ENCODE measurements around the gene OAS3. TPM values are rescaled to one million over a fixed set of nuclear protein-coding genes. Genes with fewer than 3 reads are reported as not detected.
A peak's percentile ranks its signal among the peaks of the same experiment; 100 is the strongest.

The OAS3 gene
- total and polyA plus RNA-seq, 9 of the 15 experiments (the other 6 are each of a cell fraction or from before 2014, with no cell fraction given): 0.21 to 2.0 (median 0.83) TPM

DNA sequence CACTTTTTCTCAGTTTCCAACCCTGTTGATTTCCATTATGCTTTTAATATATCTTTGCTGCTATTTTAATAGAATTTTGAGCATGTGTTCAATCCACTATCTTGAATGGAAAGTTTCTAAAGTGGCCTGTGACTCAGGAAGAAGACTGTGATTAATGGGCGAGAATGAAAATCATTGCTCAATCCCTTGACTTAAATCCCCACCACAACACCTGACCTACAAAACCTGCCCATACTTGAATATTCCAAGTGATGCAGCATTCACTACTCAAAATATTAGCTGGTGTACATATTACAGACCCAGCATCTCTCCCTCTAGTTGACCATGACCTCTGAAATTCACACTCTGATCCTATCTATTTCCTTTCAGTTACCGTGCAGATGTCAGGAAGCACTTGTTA is 1.3 kb upstream of the OAS3 start:
- Histone ChIP-seq H4K20me1 (replicated peaks; ENCODE audit: control insufficient read depth, insufficient read depth, low read length) (0 out of 2 replicates have a peak, but pooled peaks cover 3% of the 10 kb centered on the region), H3K27ac (ENCODE audit: extremely low read depth, low read depth, low read length) (no peak overlapping the region), H3K9me3 (replicated peaks; ENCODE audit: control insufficient read depth, insufficient read depth, low read depth, low read length) (no peaks in the 10 kb centered on the region), H3K4me1 (replicated peaks in 1 of 2; ENCODE audit: control insufficient read depth in 2 of 2, insufficient read depth in 2 of 2, low read length in 2 of 2) (peaks cover 4 to 7% of the 10 kb centered on the region in 2 experiments; a peak in 4 of 5 replicates), H3K4me2 (ENCODE audit: insufficient read depth, low read length) (no peak overlapping the region), H3K27me3 (ENCODE audit: control insufficient read depth in 2 of 2, insufficient read depth in 2 of 2, low read length in 2 of 2) (peaks cover 6 to 19% of the 10 kb centered on the region in 2 experiments; a peak in 4 of 5 replicates), H3K79me2 (ENCODE audit: control insufficient read depth, insufficient read depth, low read length) (no peaks in the 10 kb centered on the region), H3K4me3 (no peak overlapping the region), H3K9ac (ENCODE audit: insufficient read depth in 1 of 2, low read depth in 2 of 2, low read length in 2 of 2) (no peak overlapping the region), H3K36me3 (ENCODE audit: control insufficient read depth, insufficient read depth, low read length) (no peaks in the 10 kb centered on the region), H3K9me1 (ENCODE audit: control insufficient read depth, insufficient read depth, low read length) (no peaks in the 10 kb centered on the region), H2AFZ (ENCODE audit: low read depth, low read length) (no peak overlapping the region)
- ChIA-PET CTCF (ENCODE audit: low intra/inter-chr PET ratio) (no interaction called here), POLR2A (no interaction called here)
- TF ChIP-seq CEBPG (CRISPR knock-in tag; IDR thresholded peaks at IDR 0.05) (no peak), CEBPG (tag; conservative IDR thresholded peaks at IDR 0.05 in 1 of 2, IDR thresholded peaks at IDR 0.05 in 1 of 2) (peak in 1 of 2 experiments; percentile 48; a peak in 2 of 4 replicates), MTA2 (IDR thresholded peaks at IDR 0.05; ENCODE audit: low read depth) (no peak)
- FAIRE-seq (no peak), DNase-seq (ENCODE audit: extremely low read depth in 1 of 4, low spot score in 3 of 4) (no peak), ATAC-seq (no peak)
- no TSS peak for BruUV-seq (replicated peaks)
- 3% methylated on average over 2 of the region's 2 CpGs for WGBS (ENCODE audit: insufficient coverage, low coverage, missing lambda C conversion rate)
- intact Hi-C loops (cut with micrococcal nuclease): no loop called here
- in situ Hi-C loops (cut with MboI): no loop called here

DNA sequence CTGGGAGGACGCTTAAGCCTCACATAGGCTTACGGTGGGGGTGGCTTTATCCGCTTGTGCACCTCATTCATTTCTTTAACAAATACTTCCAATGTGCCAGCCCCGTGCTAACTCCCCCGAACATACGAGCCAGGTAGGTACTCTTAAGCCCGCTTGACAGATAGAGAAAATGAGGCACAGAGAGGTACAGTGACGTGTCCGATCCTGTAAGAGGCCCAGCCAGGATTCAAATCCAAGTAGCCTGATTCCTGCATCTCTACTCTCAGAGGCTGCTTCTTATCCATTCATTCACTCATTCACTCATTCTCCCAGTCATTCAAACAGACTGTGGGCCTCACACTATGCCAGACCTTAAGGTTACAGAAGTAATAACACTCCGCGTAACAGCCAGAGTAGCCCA is 477 bp downstream of the OAS3 start:
- H3K9me3 ChIP-seq (replicated peaks; ENCODE audit: control insufficient read depth, insufficient read depth, low read depth, low read length): no peaks in the 10 kb centered on the region
- H4K20me1 ChIP-seq (replicated peaks; ENCODE audit: control insufficient read depth, insufficient read depth, low read length): 0 out of 2 replicates have a peak, but pooled peaks cover 3% of the 10 kb centered on the region
- H3K4me3 ChIP-seq: peak overlapping the region; percentile 47
- FAIRE-seq (no peak), ATAC-seq (no peak; the same call in 2 of the 3 replicates), DNase-seq (ENCODE audit: extremely low read depth in 1 of 4, low spot score in 3 of 4) (no peak)
- H3K36me3 ChIP-seq (ENCODE audit: control insufficient read depth, insufficient read depth, low read length): no peaks in the 10 kb centered on the region
- intact Hi-C loops (cut with micrococcal nuclease) (no loop called here), in situ Hi-C loops (cut with MboI) (no loop called here)
- H3K9ac ChIP-seq (ENCODE audit: insufficient read depth in 1 of 2, low read depth in 2 of 2, low read length in 2 of 2): peak overlapping the region; percentile 35 to 89
- BruUV-seq (replicated peaks): TSS peak; percentile 80
- H3K9me1 ChIP-seq (ENCODE audit: control insufficient read depth, insufficient read depth, low read length): no peaks in the 10 kb centered on the region
- no peaks in the 10 kb centered on the region for H3K79me2 ChIP-seq (ENCODE audit: control insufficient read depth, insufficient read depth, low read length)
- peak overlapping the region; percentile 89 for H2AFZ ChIP-seq (ENCODE audit: low read depth, low read length)
- H3K27ac ChIP-seq (ENCODE audit: extremely low read depth, low read depth, low read length): no peak overlapping the region
- peak overlapping the region; percentile 80 for H3K4me2 ChIP-seq (ENCODE audit: insufficient read depth, low read length)
- peaks cover 6 to 22% of the 10 kb centered on the region in 2 experiments; a peak in 4 of 5 replicates for H3K27me3 ChIP-seq (ENCODE audit: control insufficient read depth in 2 of 2, insufficient read depth in 2 of 2, low read length in 2 of 2)
- CTCF ChIA-PET (ENCODE audit: low intra/inter-chr PET ratio): no interaction called here
- POLR2A ChIA-PET: interaction anchor here (0.6 to 1.0 kb wide), 4 partner anchors 10 to 181 kb away, joined by 3 to 6 read pairs (median 4); no protein-coding TSS in a partner anchor
- 19% methylated on average over 11 of the region's 11 CpGs for WGBS (ENCODE audit: insufficient coverage, low coverage, missing lambda C conversion rate)
- H3K4me1 ChIP-seq (replicated peaks in 1 of 2; ENCODE audit: control insufficient read depth in 2 of 2, insufficient read depth in 2 of 2, low read length in 2 of 2): peaks cover 4 to 7% of the 10 kb centered on the region in 2 experiments; a peak in 4 of 5 replicates
- TF ChIP-seq MED1 (CRISPR knock-in tag; IDR thresholded peaks at IDR 0.05; ENCODE audit: borderline replicate concordance) (no peak), BRCA1 (IDR thresholded peaks at IDR 0.05) (no peak), BRCA1 (CRISPR knock-in tag; IDR thresholded peaks at IDR 0.05) (no peak), KLF13 (tag; IDR thresholded peaks at IDR 0.05; ENCODE audit: borderline replicate concordance, low read depth) (no peak), NONO (IDR thresholded peaks at IDR 0.05; ENCODE audit: low read depth in 2 of 2, low read length in 1 of 2) (no peak), SIN3B (IDR thresholded peaks at IDR 0.05; ENCODE audit: low read depth) (no peak), ERF (CRISPR knock-in tag; IDR thresholded peaks at IDR 0.05) (no peak), RBM39 (optimal IDR thresholded peaks at IDR 0.05; ENCODE audit: low read depth, low read length) (no peak), ZNF24 (IDR thresholded peaks at IDR 0.05) (peak; percentile 74; the same call in 1 of the 2 replicates), RBFOX2 (IDR thresholded peaks at IDR 0.05; ENCODE audit: low read depth, low read length) (peak; percentile 7; the same call in 1 of the 2 replicates), ESRRB (CRISPR knock-in tag; IDR thresholded peaks at IDR 0.05; ENCODE audit: borderline replicate concordance) (no peak), ETV6 (IDR thresholded peaks at IDR 0.05; ENCODE audit: borderline replicate concordance in 1 of 2, low read depth in 2 of 2, low read length in 1 of 2) (no peak), ETV6 (CRISPR knock-in tag; IDR thresholded peaks at IDR 0.05; ENCODE audit: borderline replicate concordance) (no peak)
- TF ChIP-seq, protein P1, sequence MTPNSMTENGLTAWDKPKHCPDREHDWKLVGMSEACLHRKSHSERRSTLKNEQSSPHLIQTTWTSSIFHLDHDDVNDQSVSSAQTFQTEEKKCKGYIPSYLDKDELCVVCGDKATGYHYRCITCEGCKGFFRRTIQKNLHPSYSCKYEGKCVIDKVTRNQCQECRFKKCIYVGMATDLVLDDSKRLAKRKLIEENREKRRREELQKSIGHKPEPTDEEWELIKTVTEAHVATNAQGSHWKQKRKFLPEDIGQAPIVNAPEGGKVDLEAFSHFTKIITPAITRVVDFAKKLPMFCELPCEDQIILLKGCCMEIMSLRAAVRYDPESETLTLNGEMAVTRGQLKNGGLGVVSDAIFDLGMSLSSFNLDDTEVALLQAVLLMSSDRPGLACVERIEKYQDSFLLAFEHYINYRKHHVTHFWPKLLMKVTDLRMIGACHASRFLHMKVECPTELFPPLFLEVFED (CRISPR knock-in tag; conservative IDR thresholded peaks at IDR 0.05): no peak
